Measurements from ENCODE around the gene RRBP1. TPM values are rescaled to one million over a fixed set of nuclear protein-coding genes. Genes with fewer than 3 reads are reported as not detected.
A peak's percentile ranks its signal among the peaks of the same experiment; 100 is the strongest.

The RRBP1 gene
- total RNA-seq, 1 donor from 2014 or later = 124 TPM

- DNase-seq (ENCODE audit: low spot score) = no peak
These were observed 328 bp downstream of the RRBP1 start for GRCh38 chr20:17681726-17682102.

GRCh38 chr20:17680836-17681725, 961 bp downstream of the RRBP1 start:
- DNase-seq (ENCODE audit: low spot score) = peak; percentile 77

- peak; percentile 52 for DNase-seq (ENCODE audit: low spot score)
These were observed 1.9 kb downstream of the RRBP1 start for GRCh38 chr20:17679941-17680835.

GRCh38 chr20:17678886-17679285, 3.2 kb downstream of the RRBP1 start:
- no peak for DNase-seq (ENCODE audit: low spot score)

GRCh38 chr20:17678295-17678694, 3.7 kb downstream of the RRBP1 start:
- DNase-seq (ENCODE audit: low spot score) = no peak

GRCh38 chr20:17676942-17677341, 5.1 kb downstream of the RRBP1 start:
- no peak for DNase-seq (ENCODE audit: low spot score)

- no peak for DNase-seq (ENCODE audit: low spot score)
These were observed 5.7 kb downstream of the RRBP1 start for GRCh38 chr20:17676378-17676759.

- DNase-seq (ENCODE audit: low spot score) = no peak
These were observed 6.3 kb downstream of the RRBP1 start for GRCh38 chr20:17675519-17676377.

- no peak for DNase-seq (ENCODE audit: low spot score)
These were observed 7.1 kb downstream of the RRBP1 start for GRCh38 chr20:17674722-17675518.

- no peak for DNase-seq (ENCODE audit: low spot score)
These were observed 9.0 kb downstream of the RRBP1 start for GRCh38 chr20:17673084-17673483.

- DNase-seq (ENCODE audit: low spot score) = no peak
These were observed 10.5 kb downstream of the RRBP1 start for GRCh38 chr20:17671565-17671964.

- DNase-seq (ENCODE audit: low spot score) = no peak
These were observed 11.0 kb downstream of the RRBP1 start for GRCh38 chr20:17671011-17671410.

- DNase-seq (ENCODE audit: low spot score) = no peak
These were observed 12.6 kb downstream of the RRBP1 start for GRCh38 chr20:17669306-17669931.

GRCh38 chr20:17668432-17668831, 13.6 kb downstream of the RRBP1 start:
- DNase-seq (ENCODE audit: low spot score) = no peak

- DNase-seq (ENCODE audit: low spot score) = no peak
These were observed 14.6 kb downstream of the RRBP1 start for GRCh38 chr20:17667445-17667844.

GRCh38 chr20:17666481-17666880, 15.6 kb downstream of the RRBP1 start:
- DNase-seq (ENCODE audit: low spot score) = peak; percentile 38

GRCh38 chr20:17665756-17666155, 16.3 kb downstream of the RRBP1 start:
- no peak for DNase-seq (ENCODE audit: low spot score)

GRCh38 chr20:17664025-17664633, 17.9 kb downstream of the RRBP1 start:
- DNase-seq (ENCODE audit: low spot score) = no peak

- peak; percentile 34 for DNase-seq (ENCODE audit: low spot score)
These were observed 18.6 kb downstream of the RRBP1 start for GRCh38 chr20:17663486-17663885.

- no peak for DNase-seq (ENCODE audit: low spot score)
These were observed 19.0 kb downstream of the RRBP1 start for GRCh38 chr20:17663040-17663399.
